SW 1271 (cell line): ENCODE results near the gene WDFY2.

ENCODE experiments used
- DNase-seq, 2 experiments: peaks; one replicate each; lab custom pipeline; 2025; lab: John Stamatoyannopoulos, UW

WDFY2 gene

GRCh38 chr13:51799261-51799660, 215.0 kb downstream of the WDFY2 start:
- no peak for DNase-seq

- DNase-seq = no peak
Measured at GRCh38 chr13:51800486-51800885, 216.2 kb downstream of the WDFY2 start.

GRCh38 chr13:51801631-51802099, 217.4 kb downstream of the WDFY2 start:
- no peak for DNase-seq

- no peak for DNase-seq
Measured at GRCh38 chr13:51802631-51803418, 218.6 kb downstream of the WDFY2 start.

GRCh38 chr13:51803422-51804294, 219.4 kb downstream of the WDFY2 start, which contains the start of gene DHRS12:
Gene DHRS12 (minus strand): TSS chr13:51804163. CDS start chr13:51799659, 4,504 bp downstream.
- DNase-seq = peak; percentile 54 to 71

- no peak for DNase-seq
Measured at GRCh38 chr13:51804295-51805172, 220.3 kb downstream of the WDFY2 start.

- no peak for DNase-seq
Measured at GRCh38 chr13:51805313-51805712, 221.1 kb downstream of the WDFY2 start.

GRCh38 chr13:51805925-51806324, 221.7 kb downstream of the WDFY2 start:
- no peak for DNase-seq

- no peak for DNase-seq
Measured at GRCh38 chr13:51806566-51806965, 222.3 kb downstream of the WDFY2 start.

- DNase-seq = no peak
Measured at GRCh38 chr13:51807041-51807440, 222.8 kb downstream of the WDFY2 start.

- DNase-seq = no peak
Measured at GRCh38 chr13:51808811-51809210, 224.5 kb downstream of the WDFY2 start.

GRCh38 chr13:51811046-51811445, 226.8 kb downstream of the WDFY2 start:
- no peak for DNase-seq

GRCh38 chr13:51811920-51812451, 227.7 kb downstream of the WDFY2 start:
- no peak for DNase-seq

- no peak for DNase-seq
Measured at GRCh38 chr13:51814071-51814470, 229.8 kb downstream of the WDFY2 start.

- DNase-seq = peak in 1 of 2 experiments; percentile 52
Measured at GRCh38 chr13:51814825-51815650, 230.8 kb downstream of the WDFY2 start.

GRCh38 chr13:51815848-51816247, 231.6 kb downstream of the WDFY2 start:
- no peak for DNase-seq

- DNase-seq = no peak
Measured at GRCh38 chr13:51816604-51817249, 232.5 kb downstream of the WDFY2 start.
